GM12878 (cell line): ENCODE results near the gene RAB12.

Source experiments
- RAD21 ChIP-seq: IDR thresholded peaks from 2 replicates; pipeline ENCODE4 v1.6.1; 2011; ENCODE audit warnings: mild to moderate bottlenecking, low read depth, low read length, moderate library complexity; ENCODE audit not compliant: insufficient read depth
- RFX5 ChIP-seq: IDR thresholded peaks from 2 replicates; pipeline ENCODE4 v1.6.1; 2011; ENCODE audit warnings: low read depth, low read length, improper control_type of control experiment
- TF ChIP-seq, protein P1 (sequence below): IDR thresholded peaks from 2 replicates; pipeline ENCODE4 v1.6.1; 2012; ENCODE audit warnings: mild to moderate bottlenecking, low read depth, low read length
- TF ChIP-seq, protein P2 (sequence below): IDR thresholded peaks from 2 replicates; pipeline ENCODE4 v1.6.1; 2011; ENCODE audit warnings: low read depth, mild to moderate bottlenecking, low read length, moderate library complexity, borderline replicate concordance; ENCODE audit errors: extremely low read depth
- TF ChIP-seq, protein P3 (sequence below), 3 experiments: IDR thresholded peaks in 2 of 3; conservative IDR thresholded peaks in 1 of 3; 2 replicates each; pipeline ENCODE4 v1.5.1; 2011; ENCODE audit warnings: low read depth in 3 of 3, low read length in 3 of 3, mild to moderate bottlenecking in 3 of 3, control low read depth in 2 of 3, moderate library complexity in 2 of 3, inconsistent platforms in 1 of 3, mixed read lengths in 1 of 3; ENCODE audit not compliant: control insufficient read depth in 2 of 3, insufficient read depth in 1 of 3; ENCODE audit errors: extremely low read depth in 1 of 3

DNA sequence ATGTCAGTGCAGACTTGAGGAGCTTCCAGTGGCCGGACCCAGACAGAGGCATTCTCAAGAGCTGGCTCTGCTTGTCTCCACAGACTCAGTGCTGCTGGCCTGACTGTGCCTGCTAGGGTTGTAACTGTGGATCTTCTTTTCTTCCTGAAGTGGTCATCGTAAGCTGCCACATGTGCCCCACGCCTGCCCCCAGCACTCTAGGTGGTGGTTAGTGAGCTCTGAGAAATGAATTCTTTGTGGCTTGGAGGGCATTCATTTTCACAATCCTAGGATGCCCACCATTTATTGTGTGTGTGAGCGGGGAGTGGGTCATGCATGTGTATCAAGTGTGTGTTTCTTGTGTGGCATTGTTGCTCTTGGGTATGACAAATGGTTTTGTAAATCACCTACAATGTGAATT is 23.1 kb downstream of the RAB12 start:
- TF ChIP-seq RAD21 (no peak), RFX5 (no peak)
- TF ChIP-seq, protein P1, sequence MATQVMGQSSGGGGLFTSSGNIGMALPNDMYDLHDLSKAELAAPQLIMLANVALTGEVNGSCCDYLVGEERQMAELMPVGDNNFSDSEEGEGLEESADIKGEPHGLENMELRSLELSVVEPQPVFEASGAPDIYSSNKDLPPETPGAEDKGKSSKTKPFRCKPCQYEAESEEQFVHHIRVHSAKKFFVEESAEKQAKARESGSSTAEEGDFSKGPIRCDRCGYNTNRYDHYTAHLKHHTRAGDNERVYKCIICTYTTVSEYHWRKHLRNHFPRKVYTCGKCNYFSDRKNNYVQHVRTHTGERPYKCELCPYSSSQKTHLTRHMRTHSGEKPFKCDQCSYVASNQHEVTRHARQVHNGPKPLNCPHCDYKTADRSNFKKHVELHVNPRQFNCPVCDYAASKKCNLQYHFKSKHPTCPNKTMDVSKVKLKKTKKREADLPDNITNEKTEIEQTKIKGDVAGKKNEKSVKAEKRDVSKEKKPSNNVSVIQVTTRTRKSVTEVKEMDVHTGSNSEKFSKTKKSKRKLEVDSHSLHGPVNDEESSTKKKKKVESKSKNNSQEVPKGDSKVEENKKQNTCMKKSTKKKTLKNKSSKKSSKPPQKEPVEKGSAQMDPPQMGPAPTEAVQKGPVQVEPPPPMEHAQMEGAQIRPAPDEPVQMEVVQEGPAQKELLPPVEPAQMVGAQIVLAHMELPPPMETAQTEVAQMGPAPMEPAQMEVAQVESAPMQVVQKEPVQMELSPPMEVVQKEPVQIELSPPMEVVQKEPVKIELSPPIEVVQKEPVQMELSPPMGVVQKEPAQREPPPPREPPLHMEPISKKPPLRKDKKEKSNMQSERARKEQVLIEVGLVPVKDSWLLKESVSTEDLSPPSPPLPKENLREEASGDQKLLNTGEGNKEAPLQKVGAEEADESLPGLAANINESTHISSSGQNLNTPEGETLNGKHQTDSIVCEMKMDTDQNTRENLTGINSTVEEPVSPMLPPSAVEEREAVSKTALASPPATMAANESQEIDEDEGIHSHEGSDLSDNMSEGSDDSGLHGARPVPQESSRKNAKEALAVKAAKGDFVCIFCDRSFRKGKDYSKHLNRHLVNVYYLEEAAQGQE: no peak
- TF ChIP-seq, protein P2, sequence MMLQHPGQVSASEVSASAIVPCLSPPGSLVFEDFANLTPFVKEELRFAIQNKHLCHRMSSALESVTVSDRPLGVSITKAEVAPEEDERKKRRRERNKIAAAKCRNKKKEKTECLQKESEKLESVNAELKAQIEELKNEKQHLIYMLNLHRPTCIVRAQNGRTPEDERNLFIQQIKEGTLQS: no peak
- TF ChIP-seq, protein P3, sequence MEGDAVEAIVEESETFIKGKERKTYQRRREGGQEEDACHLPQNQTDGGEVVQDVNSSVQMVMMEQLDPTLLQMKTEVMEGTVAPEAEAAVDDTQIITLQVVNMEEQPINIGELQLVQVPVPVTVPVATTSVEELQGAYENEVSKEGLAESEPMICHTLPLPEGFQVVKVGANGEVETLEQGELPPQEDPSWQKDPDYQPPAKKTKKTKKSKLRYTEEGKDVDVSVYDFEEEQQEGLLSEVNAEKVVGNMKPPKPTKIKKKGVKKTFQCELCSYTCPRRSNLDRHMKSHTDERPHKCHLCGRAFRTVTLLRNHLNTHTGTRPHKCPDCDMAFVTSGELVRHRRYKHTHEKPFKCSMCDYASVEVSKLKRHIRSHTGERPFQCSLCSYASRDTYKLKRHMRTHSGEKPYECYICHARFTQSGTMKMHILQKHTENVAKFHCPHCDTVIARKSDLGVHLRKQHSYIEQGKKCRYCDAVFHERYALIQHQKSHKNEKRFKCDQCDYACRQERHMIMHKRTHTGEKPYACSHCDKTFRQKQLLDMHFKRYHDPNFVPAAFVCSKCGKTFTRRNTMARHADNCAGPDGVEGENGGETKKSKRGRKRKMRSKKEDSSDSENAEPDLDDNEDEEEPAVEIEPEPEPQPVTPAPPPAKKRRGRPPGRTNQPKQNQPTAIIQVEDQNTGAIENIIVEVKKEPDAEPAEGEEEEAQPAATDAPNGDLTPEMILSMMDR (IDR thresholded peaks at IDR 0.05 in 2 of 3, conservative IDR thresholded peaks at IDR 0.05 in 1 of 3; ENCODE audit: control insufficient read depth in 2 of 3, extremely low read depth in 1 of 3, insufficient read depth in 1 of 3, low read depth in 3 of 3, low read length in 3 of 3): no peak
